AG08396 (cell line): Measurements from ENCODE around the gene MRPS17.
"Not testable (repeated sequence)": the region's sequence is repeated elsewhere in the genome, so short reads cannot be mapped to it uniquely, and the experiment has no call there.

Experiments used
- DNase-seq: peaks from one replicate; pipeline ENCODE4 v3.0.0; 2012; ENCODE audit warnings: low spot score, mixed read lengths

Gene MRPS17

DNA sequence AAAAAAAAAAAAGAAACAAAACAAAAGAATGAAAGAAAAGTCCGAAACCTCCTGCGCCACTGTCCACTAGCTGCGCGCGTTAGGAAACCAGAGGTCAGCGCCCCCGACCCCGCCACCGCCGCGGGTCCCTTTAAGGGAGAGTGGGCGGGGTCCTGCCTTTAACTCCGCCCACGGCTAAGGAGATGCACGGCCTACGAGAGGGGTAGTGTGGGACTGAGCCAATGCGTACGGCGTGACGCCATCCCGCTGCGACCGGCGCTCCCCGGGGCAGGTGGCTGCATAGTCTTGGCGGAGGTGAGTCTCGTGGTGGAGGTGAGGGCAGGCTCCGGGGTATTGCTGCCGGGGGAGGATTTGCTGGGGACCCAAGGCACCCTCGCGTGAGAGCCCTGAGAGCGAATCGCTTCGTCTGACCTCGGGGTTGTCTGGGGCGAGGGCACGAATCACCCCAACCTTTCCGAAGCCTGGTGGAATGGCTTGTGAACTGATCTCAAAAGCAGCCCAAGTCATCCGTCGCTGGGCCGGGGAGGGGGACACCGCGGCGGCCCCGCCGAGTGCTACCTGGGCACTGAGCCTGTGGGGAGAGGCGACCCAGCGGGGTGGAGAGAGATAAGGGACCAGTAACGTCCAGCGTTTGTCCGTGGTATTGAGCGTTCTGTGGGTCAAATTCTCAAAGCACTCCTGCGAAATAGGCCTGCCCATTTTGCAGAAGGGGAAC is at the start of gene MRPS17:
TSS of gene MRPS17 (plus strand) at position 241 of the 715 bp plus-strand sequence. CDS start 1,319 bp downstream, outside the sequence.
- DNase-seq: peak; percentile 97

DNA sequence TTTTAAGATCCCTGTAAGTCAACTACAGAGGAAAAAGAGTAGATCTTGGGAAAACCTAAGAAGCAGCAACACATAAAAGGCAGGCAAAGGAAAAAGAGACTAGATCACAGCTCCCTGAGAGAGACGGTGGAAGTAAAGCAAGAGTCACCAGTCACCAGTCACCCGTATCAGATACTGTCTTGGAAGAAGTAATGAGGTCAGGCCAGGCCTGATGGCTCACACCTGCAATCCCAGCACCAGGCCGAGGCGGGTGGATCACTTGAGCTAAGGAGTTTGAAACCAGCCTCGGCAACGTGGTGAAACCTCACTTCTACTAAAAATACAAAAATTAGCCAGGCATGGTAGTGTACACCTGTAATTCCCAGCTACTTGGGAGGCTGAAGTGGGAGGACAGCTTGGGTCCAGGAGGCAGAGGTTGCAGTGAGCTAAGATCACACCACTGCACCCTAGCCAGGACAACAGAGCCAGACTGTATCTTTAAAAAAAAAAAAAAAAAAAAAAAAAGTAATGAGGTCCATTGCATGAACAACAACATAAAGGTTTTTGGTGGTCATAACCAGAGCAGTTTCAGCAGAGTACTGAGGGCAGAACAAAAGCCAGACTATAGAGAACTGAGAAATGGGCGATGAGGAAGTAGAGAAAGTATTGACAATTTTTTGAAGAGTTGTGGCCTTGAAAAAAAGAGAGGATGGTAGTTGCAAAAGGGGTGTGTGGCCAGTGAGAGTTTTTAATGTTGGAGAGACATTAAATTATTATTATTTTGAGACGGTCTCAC is 47.5 kb upstream of the MRPS17 start:
- no peak for DNase-seq

DNA sequence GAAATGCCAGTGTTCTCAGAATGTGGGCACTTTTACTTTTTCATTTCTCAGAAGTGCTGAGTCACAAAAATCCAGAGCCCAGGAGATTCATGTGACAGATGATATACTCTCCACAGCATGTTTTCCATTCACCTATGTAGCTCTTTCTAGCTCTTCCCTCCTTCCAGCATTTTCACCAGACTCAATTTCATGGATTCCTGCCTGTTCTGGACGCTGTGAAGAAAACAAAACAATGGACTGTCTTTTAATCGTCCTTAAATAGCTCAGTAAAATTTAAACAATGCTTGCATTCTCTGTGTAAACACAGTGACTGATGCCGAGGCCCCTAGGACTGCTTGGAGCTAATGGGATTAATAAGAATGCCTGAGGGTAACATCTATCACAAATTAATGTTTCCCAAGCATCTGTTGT is 38.9 kb upstream of the MRPS17 start:
- DNase-seq: no peak

DNA sequence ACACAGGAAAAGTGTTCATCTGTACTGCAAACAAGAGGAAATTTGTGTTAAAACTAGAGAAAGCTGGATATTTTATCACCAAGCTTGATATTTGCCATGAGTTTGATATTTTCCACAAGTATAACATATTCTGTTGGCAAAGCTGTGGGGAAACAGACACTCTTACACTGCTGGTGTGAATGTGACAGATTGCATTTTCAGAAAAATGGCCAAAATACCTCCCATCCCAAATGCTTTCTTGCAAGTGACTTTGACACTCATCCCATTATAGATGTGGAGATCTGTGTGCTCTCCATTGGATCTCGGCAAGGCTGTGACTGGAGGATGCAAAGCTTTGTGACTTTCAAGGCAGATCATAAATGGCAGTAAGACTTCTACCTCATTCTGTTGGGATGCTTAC is 33.9 kb upstream of the MRPS17 start:
- DNase-seq: no peak

- no peak for DNase-seq
These were observed 23.5 kb upstream of the MRPS17 start for GRCh38 chr7:55928006-55928767.

DNA sequence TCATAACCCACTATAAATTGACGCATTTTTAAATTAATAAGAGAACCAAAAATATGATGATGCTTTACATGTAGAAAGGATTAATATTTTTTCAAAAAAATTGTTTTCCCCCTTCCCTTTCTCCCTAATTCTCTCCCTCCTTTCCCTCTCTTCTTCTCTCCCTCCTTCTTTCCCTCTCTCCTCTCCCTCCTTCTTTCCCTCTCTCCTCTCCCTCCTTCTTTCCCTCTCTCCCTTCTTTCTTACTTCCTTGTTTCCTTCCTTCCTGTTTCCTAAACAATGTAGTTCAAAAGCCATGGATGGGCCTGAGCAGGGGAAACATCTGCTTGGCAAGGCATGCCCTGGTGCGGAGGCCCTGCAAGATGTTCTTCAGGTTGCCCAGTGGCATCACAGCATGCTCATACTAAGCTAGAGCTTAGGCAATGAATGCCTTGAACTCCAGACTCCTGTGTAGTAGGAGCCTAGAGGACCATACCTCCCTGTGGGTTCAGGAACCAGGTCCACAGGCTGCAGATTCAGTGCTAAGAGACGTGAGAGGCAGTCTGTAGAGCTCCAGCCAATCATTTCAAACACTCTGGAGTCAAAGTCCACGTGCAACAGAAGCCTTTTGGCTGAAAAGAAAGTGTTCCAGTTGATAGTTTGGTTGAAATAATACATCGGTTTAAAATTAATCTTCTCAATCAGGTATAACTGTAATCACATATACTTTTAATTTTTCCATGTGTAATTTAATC is 20.1 kb upstream of the MRPS17 start:
- DNase-seq: no peak

DNA sequence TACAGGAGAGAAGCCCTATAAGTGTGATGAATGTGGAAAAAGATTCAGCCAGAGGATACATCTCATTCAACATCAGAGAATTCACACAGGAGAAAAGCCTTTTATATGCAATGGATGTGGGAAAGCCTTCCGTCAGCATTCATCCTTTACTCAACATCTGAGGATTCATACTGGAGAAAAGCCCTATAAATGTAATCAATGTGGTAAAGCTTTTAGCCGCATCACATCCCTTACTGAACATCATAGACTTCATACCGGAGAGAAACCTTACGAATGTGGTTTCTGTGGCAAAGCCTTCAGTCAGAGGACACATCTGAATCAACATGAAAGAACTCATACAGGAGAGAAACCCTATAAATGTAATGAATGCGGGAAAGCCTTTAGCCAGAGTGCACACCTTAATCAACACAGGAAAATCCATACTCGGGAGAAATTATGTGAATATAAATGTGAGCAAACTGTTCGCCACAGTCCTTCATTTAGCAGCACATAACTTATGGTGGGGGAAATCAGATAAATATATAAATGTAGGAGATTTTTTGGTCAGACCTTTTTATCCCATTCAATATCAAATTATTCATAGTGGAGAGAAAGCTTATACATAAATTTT is 12.1 kb upstream of the MRPS17 start:
- DNase-seq: no peak

GRCh38 chr7:55946545-55946944 is 5.1 kb upstream of the MRPS17 start:
- no peak for DNase-seq

- DNase-seq: not testable (repeated sequence)
These were observed 635 bp downstream of the MRPS17 start for GRCh38 chr7:55952352-55952671.

DNA sequence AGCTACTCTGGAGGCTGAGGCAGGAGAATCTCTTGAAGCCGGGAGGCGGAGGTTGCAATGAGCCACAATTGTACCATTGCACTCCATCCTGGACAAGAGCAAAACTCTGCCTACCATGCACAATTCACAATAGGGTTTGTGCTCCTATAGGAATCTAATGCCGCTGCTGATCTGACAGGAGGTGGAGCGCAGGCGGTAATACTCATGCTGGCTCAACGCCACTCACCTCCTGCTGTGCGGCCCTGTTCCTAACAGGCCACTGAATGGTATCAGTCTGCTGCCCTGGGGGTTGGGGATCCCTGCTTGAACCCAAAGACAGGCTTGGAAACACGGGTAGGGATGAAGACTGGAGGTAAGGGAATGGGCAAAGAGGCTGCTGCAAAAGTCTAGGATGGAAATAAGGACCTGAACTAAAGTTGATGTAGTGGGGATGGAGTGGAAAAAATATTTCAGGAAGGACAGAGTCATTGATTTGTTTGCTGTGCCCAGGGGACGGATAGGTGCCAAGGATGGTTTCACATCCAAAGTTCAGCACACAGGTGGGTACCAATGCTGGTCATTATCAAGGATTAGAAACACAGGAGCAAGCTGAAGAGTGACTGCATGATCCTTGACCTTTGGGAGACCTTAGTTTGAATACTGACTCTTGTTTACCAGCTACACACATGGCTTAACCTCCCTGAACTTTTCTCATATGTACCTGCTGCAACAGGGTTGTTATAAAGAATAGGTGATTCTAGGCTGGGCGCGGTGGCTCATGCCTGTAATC is 2.2 kb downstream of the MRPS17 start:
- DNase-seq: no peak

DNA sequence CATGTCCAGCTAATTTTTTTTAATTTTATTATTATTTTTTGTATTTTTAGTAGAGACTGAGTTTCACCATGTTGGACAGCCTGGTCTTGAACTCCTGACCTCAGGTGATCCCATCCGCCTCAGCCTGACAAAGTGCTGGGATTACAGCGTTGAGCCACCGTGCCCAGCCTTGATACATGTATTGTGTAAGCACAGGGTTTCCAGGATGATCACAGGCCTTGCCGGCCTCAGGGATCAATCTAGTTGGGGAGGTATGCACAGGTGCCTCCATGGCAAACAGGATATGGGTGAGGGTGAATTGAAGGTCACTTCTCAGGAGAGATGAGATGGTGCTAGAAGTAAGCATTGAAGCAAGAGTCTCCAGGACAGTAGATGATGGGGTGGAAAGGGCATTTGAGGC is 5.5 kb downstream of the MRPS17 start:
- DNase-seq: no peak

GRCh38 chr7:55962014-55962413 is 10.3 kb downstream of the MRPS17 start:
- DNase-seq: no peak

- DNase-seq: no peak
These were observed 12.0 kb downstream of the MRPS17 start for GRCh38 chr7:55963584-55964168.

- peak; percentile 95 for DNase-seq
These were observed 12.8 kb downstream of the MRPS17 start, which contains the start of gene NIPSNAP2 for GRCh38 chr7:55964261-55965099. Gene NIPSNAP2, plus strand, starts transcription at chr7:55964585. Its CDS starts 25 bp downstream, at chr7:55964610.

DNA sequence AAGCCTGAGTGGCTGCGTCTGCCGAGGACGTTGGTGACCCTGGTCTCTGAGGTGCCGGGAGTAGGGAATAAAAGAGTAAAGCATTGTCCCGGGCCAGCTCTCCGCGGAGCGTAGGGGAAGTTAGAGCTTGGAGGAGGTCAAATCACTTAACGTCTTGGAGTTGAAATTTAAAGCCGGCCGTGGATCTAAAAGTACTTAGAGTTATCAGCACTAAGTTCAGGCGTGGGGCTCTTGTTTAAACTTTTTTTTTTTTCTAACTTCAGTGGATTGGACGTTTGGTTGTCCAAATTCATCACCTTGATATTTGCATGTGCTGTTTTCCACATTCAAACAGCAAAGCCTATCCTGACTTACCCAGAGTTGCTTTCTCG is 13.4 kb downstream of the MRPS17 start:
- DNase-seq: no peak

- DNase-seq: no peak
These were observed 14.2 kb downstream of the MRPS17 start for GRCh38 chr7:55965805-55966421.

- DNase-seq: no peak
These were observed 15.2 kb downstream of the MRPS17 start for GRCh38 chr7:55966851-55967250.

GRCh38 chr7:55969391-55969790 is 17.7 kb downstream of the MRPS17 start:
- DNase-seq: no peak

GRCh38 chr7:55970561-55970960 is 18.9 kb downstream of the MRPS17 start:
- no peak for DNase-seq
